Lower lobe of right lung (tissue), 2 donors: Measurements from ENCODE around the gene AQP10. TPM values are rescaled to one million over a fixed set of nuclear protein-coding genes. Genes with fewer than 3 reads are reported as not detected.
A peak's percentile ranks its signal among the peaks of the same experiment; 100 is the strongest.

Source experiments
- ATAC-seq, 2 donors: fragments of 200-7000 bp; cut with Tn5 transposase; one replicate each; pipeline ENCODE4 v1.9.1; 2020 to 2022; ENCODE audit warnings: mild to moderate bottlenecking in 2 of 2, moderate library complexity in 2 of 2
- DNase-seq: peaks from one replicate; pipeline ENCODE4 v3.0.0-alpha.2; 2020
- H3K27ac ChIP-seq: fragments of 200-600 bp; one replicate; pipeline ENCODE4 v1.8.0; 2022
- H3K27me3 ChIP-seq: fragments of 200-600 bp; one replicate; pipeline ENCODE4 v1.8.0; 2022; ENCODE audit warnings: low read depth
- H3K36me3 ChIP-seq: fragments of 200-600 bp; one replicate; pipeline ENCODE4 v1.8.0; 2022; ENCODE audit warnings: mild to moderate bottlenecking
- H3K4me1 ChIP-seq: fragments of 200-600 bp; one replicate; pipeline ENCODE4 v1.8.0; 2022
- H3K4me3 ChIP-seq: fragments of 200-600 bp; one replicate; pipeline ENCODE4 v1.8.0; 2022; ENCODE audit warnings: mild to moderate bottlenecking
- H3K9me3 ChIP-seq: fragments of 200-600 bp; one replicate; pipeline ENCODE4 v1.8.0; 2022
- CTCF ChIP-seq: fragments of 200-600 bp; IDR thresholded peaks from one replicate; pipeline ENCODE4 v1.8.0; 2022; ENCODE audit warnings: antibody characterized with exemption, mild to moderate bottlenecking
- intact Hi-C: fragments of 100-400 bp; cut with DNase I; formaldehyde crosslinking; loops from one replicate; pipeline ENCODE4 v1.11.0; 2022
- total RNA-seq: library from RNA; stranded (reverse); fragmentation: NEBNext Ultra II Directional; extraction: Animal tissue kit (Norgen Biotek cat#: 25700); gene quantifications from one replicate; pipeline ENCODE4 v1.2.1, GENCODE V29; 2021
- donor health status: DM: no; HTN: yes; CAD: no; lungs with severe emphysema.

Gene AQP10
- total RNA-seq, 1 donor from 2014 or later = 0.47 TPM

DNA sequence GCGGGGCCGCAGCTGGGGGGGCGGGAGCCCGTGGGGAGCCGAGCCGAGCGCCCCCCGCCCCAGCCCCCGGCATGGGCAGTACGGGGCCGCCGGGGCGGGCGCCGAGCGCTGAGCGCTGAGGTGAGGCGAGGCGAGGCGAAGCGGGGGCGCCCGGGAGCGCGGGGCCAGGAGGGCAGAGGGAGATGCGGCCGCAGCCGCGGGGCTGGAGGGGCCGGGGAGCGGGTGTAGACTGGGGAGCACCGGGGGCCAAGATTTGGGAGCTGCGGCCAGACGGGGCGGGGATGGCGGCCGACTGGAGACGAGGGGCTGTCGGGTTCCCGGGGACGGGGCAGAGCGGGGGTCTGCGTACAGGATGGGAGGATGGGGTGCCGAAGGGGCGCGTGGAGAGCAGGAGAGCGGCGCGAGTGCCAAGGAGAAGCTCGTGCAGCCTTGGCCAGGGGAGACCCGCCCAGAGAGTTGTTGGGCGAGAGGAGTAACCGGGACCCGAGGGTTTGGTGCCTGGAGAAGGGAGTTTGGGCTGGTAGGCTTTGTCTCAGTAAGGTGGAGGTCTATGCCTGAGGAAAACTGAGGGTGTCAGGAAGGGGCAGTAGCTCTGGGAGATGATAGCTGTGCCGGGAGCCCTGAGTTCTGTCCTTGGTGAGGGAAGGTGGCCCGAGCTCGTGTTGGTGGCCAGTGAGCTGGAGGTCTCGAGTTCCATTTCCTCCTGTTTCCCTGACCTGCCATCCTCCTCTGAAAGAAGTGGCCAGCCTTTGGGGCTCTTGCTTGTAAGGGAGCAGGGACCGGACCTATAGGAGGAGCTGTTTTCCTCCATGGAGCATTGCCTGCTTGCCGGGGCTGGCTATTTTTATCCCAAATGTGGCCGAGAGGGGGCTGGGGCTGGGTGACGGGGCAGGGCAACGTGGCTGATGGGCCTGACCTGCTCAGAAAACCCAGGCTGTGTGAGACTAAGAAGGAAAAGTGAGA, 5.0 kb downstream of the AQP10 start:
- Histone ChIP-seq H3K36me3 (peaks cover 4% of the 10 kb centered on the region), H3K4me3 (peak overlapping the region; percentile 74), H3K4me1 (peaks cover 48% of the 10 kb centered on the region), H3K27ac (peak overlapping the region; percentile 86), H3K27me3 (peaks cover 5% of the 10 kb centered on the region), H3K9me3 (no peaks in the 10 kb centered on the region)
- ATAC-seq = peak; percentile 26 to 30
- TF ChIP-seq CTCF = peak; percentile 43
- intact Hi-C loops = no loop called here
- peak; percentile 54 for DNase-seq

GRCh38 chr1:154326546-154327465, 5.9 kb downstream of the AQP10 start:
- intact Hi-C loops = no loop called here
- Histone ChIP-seq H3K36me3 (peaks cover 14% of the 10 kb centered on the region), H3K9me3 (no peaks in the 10 kb centered on the region), H3K4me1 (peaks cover 48% of the 10 kb centered on the region), H3K27ac (peak overlapping the region; percentile 86), H3K27me3 (peaks cover 5% of the 10 kb centered on the region), H3K4me3 (peak overlapping the region; percentile 74)
- DNase-seq = no peak
- no peak for ATAC-seq
- TF ChIP-seq CTCF = no peak

- Histone ChIP-seq H3K9me3 (no peaks in the 10 kb centered on the region), H3K27me3 (peaks cover 5% of the 10 kb centered on the region), H3K36me3 (peaks cover 23% of the 10 kb centered on the region), H3K4me1 (peaks cover 48% of the 10 kb centered on the region), H3K27ac (peak overlapping the region; percentile 86), H3K4me3 (peak overlapping the region; percentile 53)
- ATAC-seq = no peak
- no peak for TF ChIP-seq CTCF
- intact Hi-C loops = no loop called here
- DNase-seq = no peak
These were observed 6.8 kb downstream of the AQP10 start for GRCh38 chr1:154327466-154328317.

DNA sequence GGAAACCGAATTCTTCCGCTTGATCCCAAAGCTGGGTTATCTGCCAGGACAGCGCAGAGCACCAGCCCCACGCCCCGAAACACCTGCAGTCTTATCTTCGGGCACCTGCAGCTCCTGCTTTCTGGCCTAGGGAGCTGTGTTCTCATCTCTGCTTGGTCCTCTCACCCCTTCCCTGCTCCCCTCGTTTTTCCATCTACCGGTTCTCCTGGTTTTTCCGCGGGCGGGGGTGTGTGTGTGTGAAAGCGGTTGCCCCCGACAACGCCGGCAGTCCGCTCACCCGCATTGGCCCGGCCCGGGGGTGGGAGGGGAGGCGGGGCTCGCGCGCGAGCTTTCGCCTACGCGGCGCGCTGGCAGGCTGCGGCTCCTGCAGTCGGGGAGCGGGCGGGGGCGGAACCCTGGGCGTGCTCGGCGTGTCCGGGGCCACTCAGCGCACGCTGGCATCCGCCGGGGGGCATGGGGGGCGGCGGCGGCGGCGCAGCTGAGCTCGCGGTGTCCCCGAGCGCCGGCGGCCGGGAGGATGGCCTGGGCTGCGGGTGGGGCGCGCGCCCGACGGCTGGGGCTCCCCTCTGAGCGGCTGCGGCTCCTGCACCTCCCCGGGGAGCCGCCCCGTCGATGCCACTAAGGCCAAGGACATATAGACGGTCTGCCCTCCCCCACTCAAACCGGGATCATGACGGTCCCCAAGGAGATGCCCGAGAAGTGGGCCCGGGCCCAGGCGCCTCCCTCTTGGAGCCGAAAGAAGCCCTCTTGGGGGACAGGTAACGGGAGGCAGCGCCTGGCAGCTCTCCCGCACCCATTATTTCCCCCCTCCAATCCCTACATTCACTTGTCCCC, 7.6 kb downstream of the AQP10 start:
- intact Hi-C loops = no loop called here
- ATAC-seq = peak; percentile 87 to 89
- H3K27me3 ChIP-seq = no peaks in the 10 kb centered on the region
- H3K27ac ChIP-seq = peak overlapping the region; percentile 77
- peaks cover 27% of the 10 kb centered on the region for H3K36me3 ChIP-seq
- no peak for TF ChIP-seq CTCF
- peak overlapping the region; percentile 53 for H3K4me3 ChIP-seq
- no peaks in the 10 kb centered on the region for H3K9me3 ChIP-seq
- peaks cover 48% of the 10 kb centered on the region for H3K4me1 ChIP-seq
- DNase-seq = peak; percentile 92
